Measurements from ENCODE around the gene BUD13.

DNA sequence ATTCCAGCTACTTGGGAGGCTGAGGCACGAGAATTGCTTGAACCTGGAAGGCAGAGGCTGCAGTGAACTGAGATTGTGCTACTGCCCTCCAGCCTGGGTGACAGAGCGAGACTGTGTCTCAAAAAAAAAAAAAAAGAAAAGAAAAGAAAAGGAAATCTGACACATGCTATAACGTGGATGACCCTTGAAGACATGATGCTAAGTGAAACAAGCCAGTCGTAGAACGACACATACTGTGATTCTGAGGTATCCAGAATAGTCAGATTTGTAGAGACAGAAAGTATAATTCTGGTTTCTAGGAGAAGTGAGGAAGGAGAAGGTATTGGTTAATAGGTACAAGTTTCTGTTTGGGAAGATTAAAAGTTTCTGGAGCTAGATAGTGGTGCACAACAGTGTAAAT lies 25.6 kb upstream of the BUD13 start:
- TF ChIP-seq, protein P1, sequence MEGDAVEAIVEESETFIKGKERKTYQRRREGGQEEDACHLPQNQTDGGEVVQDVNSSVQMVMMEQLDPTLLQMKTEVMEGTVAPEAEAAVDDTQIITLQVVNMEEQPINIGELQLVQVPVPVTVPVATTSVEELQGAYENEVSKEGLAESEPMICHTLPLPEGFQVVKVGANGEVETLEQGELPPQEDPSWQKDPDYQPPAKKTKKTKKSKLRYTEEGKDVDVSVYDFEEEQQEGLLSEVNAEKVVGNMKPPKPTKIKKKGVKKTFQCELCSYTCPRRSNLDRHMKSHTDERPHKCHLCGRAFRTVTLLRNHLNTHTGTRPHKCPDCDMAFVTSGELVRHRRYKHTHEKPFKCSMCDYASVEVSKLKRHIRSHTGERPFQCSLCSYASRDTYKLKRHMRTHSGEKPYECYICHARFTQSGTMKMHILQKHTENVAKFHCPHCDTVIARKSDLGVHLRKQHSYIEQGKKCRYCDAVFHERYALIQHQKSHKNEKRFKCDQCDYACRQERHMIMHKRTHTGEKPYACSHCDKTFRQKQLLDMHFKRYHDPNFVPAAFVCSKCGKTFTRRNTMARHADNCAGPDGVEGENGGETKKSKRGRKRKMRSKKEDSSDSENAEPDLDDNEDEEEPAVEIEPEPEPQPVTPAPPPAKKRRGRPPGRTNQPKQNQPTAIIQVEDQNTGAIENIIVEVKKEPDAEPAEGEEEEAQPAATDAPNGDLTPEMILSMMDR (IDR thresholded peaks at IDR 0.05 in 4 of 5, conservative IDR thresholded peaks at IDR 0.05 in 1 of 5): no peak
- no peak for TF ChIP-seq POLR2A (IDR thresholded peaks at IDR 0.05)

All from gastrocnemius medialis (tissue), 4 donors.